Peyer's patch (tissue), 4 donors: Measurements from ENCODE around the gene DNHD1.

Experiments
- CTCF ChIP-seq, 6 experiments: fragments of 450-650 bp in 4 of 6; fragments of 200-600 bp in 2 of 6; sonication (generic) in 1 of 6; IDR thresholded peaks; one replicate each; pipeline ENCODE4 v1.5.1; 2017 to 2019; ENCODE audit warnings: antibody characterized with exemption in 6 of 6, mild to moderate bottlenecking in 3 of 6, moderate library complexity in 1 of 6
- POLR2A ChIP-seq, 2 donors: fragments of 450-650 bp; IDR thresholded peaks; one replicate each; pipeline ENCODE4 v1.5.1; 2017; ENCODE audit warnings: antibody characterized with exemption in 2 of 2, mild to moderate bottlenecking in 2 of 2, moderate library complexity in 2 of 2

GRCh38 chr11:6557761-6558674 is 60.9 kb downstream of the DNHD1 start:
- no peak for TF ChIP-seq CTCF (IDR thresholded peaks at IDR 0.05)
- no peak for TF ChIP-seq POLR2A (IDR thresholded peaks at IDR 0.05)
